T-helper 2 cell treated with Interferon-gamma antibody and Interleukin-4, amounts not matched to agents 5 μg/mL and 100 μg/mL, for 36 hours (primary cell): ENCODE data around the gene UNK.

Source experiments
- DNase-seq: peaks from one replicate; pipeline ENCODE4 v3.0.0; 2021; ENCODE audit warnings: low spot score
- H3K27ac Mint-ChIP-seq: one replicate; pipeline ENCODE4 v1.8.0; 2021; ENCODE audit warnings: mild to moderate bottlenecking, mixed read lengths
- H3K27me3 Mint-ChIP-seq: one replicate; pipeline ENCODE4 v1.8.0; 2021; ENCODE audit warnings: low read depth, mixed read lengths
- H3K36me3 Mint-ChIP-seq: one replicate; pipeline ENCODE4 v1.8.0; 2021; ENCODE audit warnings: low read depth, mixed read lengths
- H3K4me1 Mint-ChIP-seq: one replicate; pipeline ENCODE4 v1.8.0; 2021; ENCODE audit warnings: low read depth, mixed read lengths
- H3K4me3 Mint-ChIP-seq: one replicate; pipeline ENCODE4 v1.8.0; 2022; ENCODE audit warnings: mild to moderate bottlenecking, moderate library complexity, mixed read lengths
- H3K9me3 Mint-ChIP-seq: one replicate; pipeline ENCODE4 v1.8.0; 2021; ENCODE audit warnings: mixed read lengths

UNK gene

DNA sequence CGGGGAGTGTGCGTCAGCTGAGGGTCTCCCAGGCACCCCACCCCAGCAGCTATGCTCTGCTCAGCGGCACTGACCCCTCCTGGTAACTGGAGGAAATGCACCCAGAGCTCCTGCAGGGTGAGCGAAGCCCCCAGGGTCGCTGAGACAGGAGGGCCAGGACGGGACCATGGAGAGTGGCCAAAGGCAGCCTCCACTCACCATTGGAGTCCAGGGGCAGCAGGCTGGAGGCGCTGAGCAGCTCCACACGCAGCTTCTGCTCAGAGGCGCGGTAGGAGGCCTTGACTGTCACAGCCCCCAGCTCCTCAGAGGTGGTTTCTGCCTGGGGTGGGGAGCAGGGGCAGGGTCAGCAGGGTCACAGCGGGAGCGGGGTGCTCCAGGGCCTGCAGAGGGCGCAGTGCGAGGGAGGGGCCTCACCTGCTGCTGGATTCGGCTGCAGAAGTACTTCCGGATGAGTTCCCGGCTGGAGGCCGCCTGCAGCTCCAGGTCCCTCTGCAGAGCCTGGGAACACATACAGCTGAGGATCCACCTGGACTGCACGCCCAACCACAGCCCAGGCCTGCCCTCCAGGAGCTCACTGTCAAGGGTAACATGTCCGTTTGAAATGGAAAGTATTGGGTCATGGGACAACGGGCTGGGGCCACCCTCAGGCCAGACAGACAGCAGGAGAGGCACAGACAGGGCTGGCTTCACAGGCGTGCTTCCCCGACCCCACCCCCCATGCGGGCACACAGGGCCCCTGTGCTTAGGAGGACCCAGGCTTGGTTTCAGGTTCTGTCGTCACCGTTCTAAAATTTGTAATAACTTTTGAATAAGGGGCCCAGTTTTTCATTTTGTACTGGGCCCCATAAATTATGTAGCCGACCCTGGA is 45.8 kb downstream of the UNK start:
- Mint-ChIP-seq H3K4me3 (no peak overlapping the region), H3K9me3 (no peaks in the 10 kb centered on the region), H3K27ac (peak overlapping the region; percentile 26), H3K4me1 (peaks cover 28% of the 10 kb centered on the region), H3K27me3 (no peaks in the 10 kb centered on the region), H3K36me3 (peaks cover 39% of the 10 kb centered on the region)
- DNase-seq: no peak

DNA sequence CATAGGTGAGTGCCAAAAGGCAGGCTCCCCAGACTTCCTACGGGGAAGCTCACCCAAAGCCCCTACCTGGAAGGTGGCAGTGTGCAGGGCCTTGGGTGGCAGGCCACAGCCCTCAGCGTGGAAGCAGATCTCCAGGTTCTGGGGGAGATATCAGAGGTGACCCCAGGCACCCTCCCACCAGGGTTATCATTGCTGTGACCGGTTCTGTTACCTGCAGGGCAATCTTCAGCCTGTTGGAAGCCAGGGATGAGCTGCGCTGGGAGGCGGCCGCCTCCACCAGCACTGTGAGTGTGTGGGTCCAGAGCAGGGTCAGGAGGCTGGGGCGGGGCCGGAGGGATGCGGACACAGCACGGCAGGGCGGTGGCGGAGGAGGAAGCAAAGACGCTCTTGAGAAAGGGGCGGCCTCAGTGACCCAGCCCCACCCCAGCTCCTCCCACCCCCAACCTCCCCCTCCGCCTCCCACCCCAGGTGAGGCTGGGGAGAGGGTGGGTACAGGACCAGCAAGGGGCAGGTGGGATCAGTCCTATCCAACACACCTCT is 46.5 kb downstream of the UNK start:
- Mint-ChIP-seq H3K4me3 (no peak overlapping the region), H3K4me1 (peaks cover 28% of the 10 kb centered on the region), H3K27ac (peak overlapping the region; percentile 26), H3K36me3 (peaks cover 42% of the 10 kb centered on the region), H3K27me3 (no peaks in the 10 kb centered on the region), H3K9me3 (no peaks in the 10 kb centered on the region)
- DNase-seq: no peak

DNA sequence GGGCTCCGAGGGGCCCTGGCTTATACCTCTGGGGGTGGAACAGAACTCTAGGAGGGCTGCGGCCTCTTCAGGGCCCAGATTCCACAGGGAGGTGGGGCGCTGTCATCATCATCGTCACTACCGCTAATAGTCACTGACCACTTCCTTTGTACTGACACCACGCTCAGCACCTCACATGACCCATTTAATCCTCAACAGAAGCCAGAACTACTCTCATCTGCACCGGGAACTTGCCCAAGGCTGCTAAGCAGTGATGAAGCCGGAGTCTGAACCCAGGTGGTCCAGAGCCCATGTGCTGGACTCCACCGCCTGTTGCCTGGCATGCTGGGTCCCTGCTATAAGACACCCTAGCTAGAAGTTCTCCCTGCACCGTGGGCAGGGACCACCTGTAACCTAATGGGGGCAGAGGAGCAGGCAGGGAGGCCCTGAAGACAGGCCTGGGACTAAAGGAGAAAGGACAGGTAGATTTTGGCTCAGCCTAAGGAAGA is 47.6 kb downstream of the UNK start:
- H3K4me3 Mint-ChIP-seq: peak overlapping the region; percentile 67
- H3K9me3 Mint-ChIP-seq: no peaks in the 10 kb centered on the region
- DNase-seq: peak; percentile 22
- H3K36me3 Mint-ChIP-seq: peaks cover 38% of the 10 kb centered on the region
- H3K27ac Mint-ChIP-seq: peak overlapping the region; percentile 84
- H3K4me1 Mint-ChIP-seq: peaks cover 26% of the 10 kb centered on the region
- no peaks in the 10 kb centered on the region for H3K27me3 Mint-ChIP-seq

DNA sequence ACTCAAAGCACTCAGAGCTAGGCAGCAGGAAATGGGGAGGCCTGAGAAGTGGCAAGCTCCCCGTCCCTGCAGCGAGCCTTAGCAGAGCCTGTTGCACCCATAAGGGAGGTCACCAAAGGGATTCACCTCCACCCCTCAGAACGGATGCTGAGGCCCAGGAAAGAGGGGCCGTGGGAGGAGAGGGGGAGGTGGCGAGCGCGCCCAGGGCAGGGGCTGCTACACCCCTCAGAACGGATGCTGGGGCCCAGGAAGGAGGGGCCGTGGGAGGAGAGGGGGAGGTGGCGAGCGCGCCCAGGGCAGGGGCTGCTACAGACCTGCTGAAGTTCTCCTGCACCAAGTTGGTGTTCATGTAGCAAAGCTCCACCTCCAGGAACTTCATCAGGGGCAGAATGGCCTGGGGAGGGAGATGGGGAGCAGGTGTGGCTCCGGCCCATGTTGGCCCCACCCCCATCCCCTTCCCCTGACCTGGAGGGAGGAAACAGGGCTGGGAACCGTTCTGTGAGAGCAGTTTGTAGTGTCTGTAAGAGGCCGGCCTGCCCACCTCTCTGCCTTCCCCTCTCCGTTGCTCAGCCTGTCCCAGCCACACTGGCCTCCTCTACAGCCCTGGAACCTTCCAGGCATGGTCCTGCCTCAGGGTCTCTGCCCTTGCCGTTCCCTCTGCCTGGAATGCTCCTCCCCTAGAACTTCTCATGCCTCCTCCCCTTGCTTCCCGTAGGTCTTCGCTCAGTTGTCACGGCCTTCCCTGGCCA is 48.2 kb downstream of the UNK start:
- no peaks in the 10 kb centered on the region for H3K9me3 Mint-ChIP-seq
- peaks cover 26% of the 10 kb centered on the region for H3K4me1 Mint-ChIP-seq
- DNase-seq: peak; percentile 13
- no peaks in the 10 kb centered on the region for H3K27me3 Mint-ChIP-seq
- H3K36me3 Mint-ChIP-seq: peaks cover 41% of the 10 kb centered on the region
- peak overlapping the region; percentile 84 for H3K27ac Mint-ChIP-seq
- peak overlapping the region; percentile 67 for H3K4me3 Mint-ChIP-seq

DNA sequence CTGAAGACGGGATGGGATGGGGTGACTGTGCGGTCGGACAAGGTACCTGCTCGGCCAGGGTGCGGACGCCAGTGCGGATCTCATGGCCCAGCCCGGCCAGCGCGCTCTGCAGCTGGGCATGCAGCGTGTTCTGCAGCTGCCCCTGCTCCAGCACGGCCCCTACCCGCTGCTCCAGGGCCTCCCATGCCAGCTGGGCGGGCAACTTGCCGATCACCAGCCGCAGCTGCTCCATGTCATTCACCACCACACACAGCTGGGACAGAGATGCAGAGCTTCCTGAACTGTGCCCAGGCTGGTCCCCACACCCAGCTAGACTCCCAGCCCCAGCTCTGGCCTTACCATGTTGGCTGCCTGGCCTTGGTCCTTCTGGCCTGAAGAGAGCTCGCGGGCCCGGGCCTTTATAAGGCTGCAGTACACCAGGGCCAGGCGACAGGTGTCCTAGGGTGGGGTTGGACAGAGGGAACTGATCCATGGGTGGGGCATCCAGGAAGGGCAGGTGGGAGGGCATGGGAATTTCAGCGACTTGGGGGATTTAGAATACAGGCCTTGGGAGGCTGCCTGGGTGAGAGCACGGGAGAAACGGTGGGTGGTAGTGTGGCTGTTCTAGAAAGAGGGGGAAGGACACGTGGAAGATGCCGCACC is 49.8 kb downstream of the UNK start:
- no peak for DNase-seq
- H3K4me3 Mint-ChIP-seq: no peak overlapping the region
- no peaks in the 10 kb centered on the region for H3K27me3 Mint-ChIP-seq
- H3K4me1 Mint-ChIP-seq: peaks cover 20% of the 10 kb centered on the region
- peaks cover 40% of the 10 kb centered on the region for H3K36me3 Mint-ChIP-seq
- no peaks in the 10 kb centered on the region for H3K9me3 Mint-ChIP-seq
- H3K27ac Mint-ChIP-seq: peak overlapping the region; percentile 36

DNA sequence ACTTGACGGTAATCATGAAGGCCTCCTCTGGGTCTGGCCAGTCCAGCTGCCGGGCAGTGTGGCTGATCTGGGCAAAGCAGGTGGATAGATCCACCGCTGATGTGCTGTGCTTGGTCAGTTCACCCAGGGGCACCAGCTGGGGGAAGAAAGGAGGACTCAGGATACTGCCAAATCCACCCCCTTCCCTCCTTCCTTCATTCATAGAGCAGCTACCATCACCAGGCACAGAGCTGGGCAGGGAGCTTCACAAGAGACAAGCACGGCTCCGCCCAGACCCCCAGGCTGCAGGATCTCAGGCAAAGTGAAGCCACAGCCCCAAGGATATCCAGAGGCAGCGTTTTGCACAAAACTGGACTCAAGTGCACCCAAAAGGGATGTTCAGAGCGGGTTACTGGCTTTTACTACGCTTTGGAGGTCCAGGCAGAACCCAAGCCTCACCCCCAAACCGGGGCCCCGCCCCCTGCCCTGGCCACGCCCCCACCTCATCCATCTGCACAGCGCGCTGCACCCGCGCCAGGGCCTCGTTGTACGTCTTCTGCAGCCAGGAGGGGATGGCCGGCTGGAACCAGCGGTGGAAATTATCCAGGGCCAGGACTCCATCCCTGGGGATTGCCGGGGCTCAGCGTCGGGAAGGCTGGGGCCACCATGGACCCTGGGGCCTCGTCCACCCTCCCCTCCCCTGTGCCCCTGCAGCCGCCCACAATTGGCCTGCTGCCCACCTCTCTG is 50.5 kb downstream of the UNK start:
- Mint-ChIP-seq H3K36me3 (peaks cover 44% of the 10 kb centered on the region), H3K9me3 (no peaks in the 10 kb centered on the region), H3K4me3 (no peak overlapping the region), H3K27ac (no peak overlapping the region), H3K4me1 (peaks cover 20% of the 10 kb centered on the region), H3K27me3 (no peaks in the 10 kb centered on the region)
- DNase-seq: no peak

DNA sequence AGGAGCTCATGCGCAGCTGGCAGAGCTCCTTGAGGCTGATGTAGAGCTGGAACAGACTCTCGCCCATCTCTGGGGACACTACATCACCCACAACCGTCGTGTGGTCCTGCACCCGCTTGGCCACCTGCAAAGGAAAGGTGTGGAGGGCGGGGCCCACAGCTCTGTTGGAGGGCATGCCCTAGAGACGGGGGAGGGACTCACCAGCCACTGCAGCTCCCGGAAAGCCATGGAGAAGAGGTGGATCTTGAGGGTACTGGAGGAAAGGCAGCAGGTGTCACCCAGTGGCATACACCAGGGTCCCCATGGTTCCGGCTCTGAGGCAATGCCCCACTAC is 51.0 kb downstream of the UNK start:
- Mint-ChIP-seq H3K4me1 (peaks cover 20% of the 10 kb centered on the region), H3K9me3 (no peaks in the 10 kb centered on the region), H3K4me3 (no peak overlapping the region), H3K27me3 (no peaks in the 10 kb centered on the region), H3K27ac (no peak overlapping the region), H3K36me3 (peaks cover 40% of the 10 kb centered on the region)
- no peak for DNase-seq

DNA sequence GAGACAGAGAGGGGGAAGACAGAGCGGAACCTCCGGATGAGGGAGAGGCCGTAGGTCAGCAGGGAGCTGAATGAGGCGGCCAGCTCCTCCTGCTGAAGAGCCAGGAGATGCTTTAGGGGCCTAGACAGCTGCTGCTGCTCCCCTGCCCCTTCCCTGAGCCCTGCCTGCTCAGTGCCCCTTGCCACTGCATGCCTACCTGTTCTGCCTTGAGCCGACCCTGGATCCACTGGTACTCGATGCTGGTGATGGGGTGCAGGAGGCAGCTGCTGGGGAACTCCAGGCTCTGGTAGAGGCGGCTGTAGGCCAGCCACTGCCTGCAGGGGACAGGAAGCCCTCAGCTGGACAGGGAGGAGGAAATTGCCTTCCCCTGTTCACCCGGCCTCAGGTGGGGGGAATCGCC is 52.0 kb downstream of the UNK start:
- DNase-seq: no peak
- Mint-ChIP-seq H3K4me3 (no peak overlapping the region), H3K27ac (no peak overlapping the region), H3K4me1 (peaks cover 20% of the 10 kb centered on the region), H3K27me3 (no peaks in the 10 kb centered on the region), H3K9me3 (no peaks in the 10 kb centered on the region), H3K36me3 (peaks cover 40% of the 10 kb centered on the region)

DNA sequence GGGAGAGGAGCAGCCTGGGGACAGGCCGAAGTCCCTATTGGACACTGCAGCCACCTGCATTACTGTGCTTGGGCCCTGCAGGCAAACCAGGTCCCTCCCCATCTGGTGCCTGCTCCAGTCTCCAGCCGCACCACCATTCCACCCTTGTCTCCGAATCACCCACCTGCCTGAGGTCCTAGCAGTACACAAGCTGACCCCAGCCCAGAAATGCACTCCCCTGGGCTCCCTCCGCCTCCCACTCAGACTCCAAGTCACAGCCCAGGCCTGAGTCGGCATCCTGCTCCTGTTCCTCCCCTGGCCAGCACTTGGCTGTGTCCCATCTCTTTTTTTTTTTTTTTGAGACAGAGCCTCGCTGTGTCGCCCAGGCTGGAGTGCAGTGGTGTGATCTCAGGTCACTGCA is 53.3 kb downstream of the UNK start:
- peaks cover 13% of the 10 kb centered on the region for H3K4me1 Mint-ChIP-seq
- no peak overlapping the region for H3K27ac Mint-ChIP-seq
- H3K36me3 Mint-ChIP-seq: peaks cover 39% of the 10 kb centered on the region
- no peak overlapping the region for H3K4me3 Mint-ChIP-seq
- no peak for DNase-seq
- no peaks in the 10 kb centered on the region for H3K27me3 Mint-ChIP-seq
- H3K9me3 Mint-ChIP-seq: no peaks in the 10 kb centered on the region

DNA sequence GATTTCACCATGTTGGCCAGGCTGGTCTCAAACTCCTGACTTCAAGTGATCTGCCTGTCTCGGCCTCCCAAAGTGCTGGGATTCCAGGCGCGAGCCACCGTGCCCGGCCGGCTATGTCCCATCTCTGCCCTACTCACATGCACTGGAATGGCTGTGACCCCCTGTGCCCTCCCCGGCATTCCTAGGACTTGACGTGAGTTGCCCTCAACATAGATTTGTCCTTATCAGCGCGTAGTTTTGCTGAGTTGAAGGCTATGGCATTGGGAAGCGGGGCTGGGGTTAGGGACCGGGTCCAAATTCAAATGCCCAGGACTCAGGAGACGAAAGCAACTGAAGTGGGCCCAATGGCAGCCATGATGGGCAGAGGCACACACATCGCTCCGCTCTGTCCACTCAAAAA is 53.8 kb downstream of the UNK start:
- Mint-ChIP-seq H3K9me3 (no peaks in the 10 kb centered on the region), H3K36me3 (peaks cover 38% of the 10 kb centered on the region), H3K4me3 (no peak overlapping the region), H3K4me1 (peaks cover 8% of the 10 kb centered on the region), H3K27me3 (no peaks in the 10 kb centered on the region), H3K27ac (no peak overlapping the region)
- no peak for DNase-seq

DNA sequence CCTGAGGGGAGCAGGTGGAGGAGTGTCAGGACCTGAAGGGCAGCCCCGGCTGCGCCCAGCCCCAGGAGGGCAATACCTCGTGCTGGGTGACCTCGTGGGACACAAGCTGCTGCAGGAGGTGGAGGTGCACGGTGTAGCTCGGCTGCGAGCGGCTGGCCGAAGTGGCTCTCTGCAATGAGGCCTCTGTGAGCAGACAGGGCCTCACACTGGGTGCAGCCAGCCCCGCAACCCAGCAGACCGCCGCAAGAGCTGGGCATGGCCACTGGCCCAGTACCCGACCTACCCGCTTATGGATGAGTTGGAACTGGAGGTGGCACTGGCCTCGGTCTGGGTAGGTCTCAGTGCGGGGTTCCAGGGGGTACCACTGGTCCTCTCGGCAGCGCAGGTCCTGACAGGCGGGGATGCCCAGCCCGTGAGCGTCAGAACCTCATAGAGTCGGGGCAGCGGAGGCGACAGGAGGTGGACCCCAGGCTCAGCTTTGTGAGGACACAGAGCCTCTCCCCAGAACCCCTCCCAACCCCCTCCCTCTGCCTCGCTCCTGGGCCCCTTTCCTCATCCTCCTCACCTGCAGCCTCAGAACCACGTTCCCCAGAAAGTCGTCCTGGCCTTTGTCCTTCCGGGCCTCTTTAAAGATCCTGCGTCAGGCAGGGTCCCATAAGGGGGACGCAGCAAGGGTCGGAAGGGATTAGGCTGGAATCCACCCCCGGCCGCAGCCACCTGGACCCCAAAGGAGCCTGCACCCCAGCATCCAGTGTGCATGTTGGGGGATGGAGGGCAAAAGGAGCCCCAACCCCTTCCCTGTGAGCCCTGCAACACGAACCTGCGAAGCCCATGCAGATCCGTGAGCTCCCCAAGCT is 55.6 kb downstream of the UNK start:
- DNase-seq: no peak

DNA sequence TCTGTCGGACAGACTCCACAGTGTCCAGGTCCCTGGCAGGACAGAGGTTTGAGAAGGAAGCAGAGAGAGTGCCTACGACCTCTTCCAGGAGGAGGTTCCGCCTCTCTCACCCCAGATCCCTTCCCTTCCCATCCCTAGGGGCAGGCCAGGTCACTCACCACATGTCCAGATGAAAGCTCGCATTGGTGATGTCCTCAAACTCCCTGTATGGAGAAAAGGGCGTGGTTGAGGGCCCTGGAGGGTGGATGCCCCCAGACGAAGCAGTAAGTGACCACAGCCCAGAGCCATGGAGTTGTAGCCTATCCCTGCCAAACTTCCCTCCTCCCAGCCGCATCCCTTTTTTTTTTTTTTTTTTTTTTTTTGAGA is 56.2 kb downstream of the UNK start:
- no peak overlapping the region for H3K27ac Mint-ChIP-seq
- peak overlapping the region; percentile 26 for H3K4me3 Mint-ChIP-seq
- no peak for DNase-seq

More for the DNA sequence above, 55.6 kb downstream of the UNK start:
- Mint-ChIP-seq H3K9me3 (no peaks in the 10 kb centered on the region), H3K36me3 (peaks cover 26% of the 10 kb centered on the region), H3K27me3 (no peaks in the 10 kb centered on the region), H3K4me3 (no peak overlapping the region), H3K27ac (no peak overlapping the region), H3K4me1 (peaks cover 5% of the 10 kb centered on the region)

DNA sequence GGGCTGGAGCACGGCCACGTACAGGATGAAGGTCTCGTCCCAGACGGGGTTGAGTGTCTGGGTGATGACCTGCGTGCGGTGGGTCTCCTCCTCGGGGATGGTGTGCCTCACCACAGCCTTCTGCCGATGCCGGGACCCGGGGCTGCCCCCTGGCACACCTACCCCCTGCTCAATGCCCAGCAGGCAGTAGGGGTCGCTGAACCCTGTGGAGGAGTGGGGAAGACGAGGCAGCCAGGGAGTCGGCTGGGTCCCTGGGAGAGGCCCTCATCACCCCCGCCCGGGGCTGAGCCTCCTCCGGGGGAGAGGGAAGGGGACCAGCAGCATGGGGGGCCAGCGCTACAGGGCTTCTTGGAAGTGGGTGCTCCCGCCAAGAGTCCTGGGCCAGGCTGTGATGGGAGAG is 57.8 kb downstream of the UNK start:
- peak overlapping the region; percentile 34 for H3K27ac Mint-ChIP-seq
- peak overlapping the region; percentile 97 for H3K4me3 Mint-ChIP-seq
- H3K36me3 Mint-ChIP-seq: peaks cover 35% of the 10 kb centered on the region
- peaks cover 10% of the 10 kb centered on the region for H3K4me1 Mint-ChIP-seq
- H3K27me3 Mint-ChIP-seq: no peaks in the 10 kb centered on the region
- no peak for DNase-seq
- no peaks in the 10 kb centered on the region for H3K9me3 Mint-ChIP-seq

More for the DNA sequence above, 56.2 kb downstream of the UNK start:
- Mint-ChIP-seq H3K27me3 (no peaks in the 10 kb centered on the region), H3K36me3 (peaks cover 30% of the 10 kb centered on the region), H3K4me1 (peaks cover 10% of the 10 kb centered on the region), H3K9me3 (no peaks in the 10 kb centered on the region)
